ENCODE results near the gene MRGPRX3. TPM values are rescaled to one million over a fixed set of nuclear protein-coding genes. Genes with fewer than 3 reads are reported as not detected.
"Not testable (repeated sequence)": the region's sequence is repeated elsewhere in the genome, so short reads cannot be mapped to it uniquely, and the experiment has no call there.

Gene MRGPRX3
- total RNA-seq, 1 donor from 2014 or later = not detected

DNA sequence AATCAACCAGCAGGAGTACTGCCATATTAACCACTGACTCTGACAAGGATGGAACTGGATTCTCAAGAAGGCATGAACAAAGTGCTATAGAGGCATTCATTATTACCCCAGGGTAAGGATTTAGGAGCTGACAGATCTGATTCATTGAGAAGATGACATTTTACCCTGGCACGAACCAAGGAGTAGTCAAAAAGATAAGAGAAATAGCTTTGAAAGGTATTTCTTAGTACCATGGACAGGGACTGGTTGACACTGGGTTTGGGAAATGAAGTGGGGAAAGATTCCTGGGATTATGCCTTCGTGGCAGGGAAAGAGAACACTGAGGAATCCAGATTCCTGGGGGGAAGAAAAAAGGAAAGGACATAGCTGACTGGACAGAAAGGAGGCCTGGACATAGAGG is 21.4 kb upstream of the MRGPRX3 start:
- intact Hi-C loops (cut with DNase I) = no loop called here
- Histone ChIP-seq H3K27ac (no peak overlapping the region), H3K4me3 (no peak overlapping the region), H3K9me3 (no peaks in the 10 kb centered on the region), H3K36me3 (no peaks in the 10 kb centered on the region), H3K27me3 (ENCODE audit: low read depth) (peaks cover 9% of the 10 kb centered on the region), H3K4me1 (no peaks in the 10 kb centered on the region)
- no peak for DNase-seq
- no peak for ATAC-seq
- TF ChIP-seq, protein P1, sequence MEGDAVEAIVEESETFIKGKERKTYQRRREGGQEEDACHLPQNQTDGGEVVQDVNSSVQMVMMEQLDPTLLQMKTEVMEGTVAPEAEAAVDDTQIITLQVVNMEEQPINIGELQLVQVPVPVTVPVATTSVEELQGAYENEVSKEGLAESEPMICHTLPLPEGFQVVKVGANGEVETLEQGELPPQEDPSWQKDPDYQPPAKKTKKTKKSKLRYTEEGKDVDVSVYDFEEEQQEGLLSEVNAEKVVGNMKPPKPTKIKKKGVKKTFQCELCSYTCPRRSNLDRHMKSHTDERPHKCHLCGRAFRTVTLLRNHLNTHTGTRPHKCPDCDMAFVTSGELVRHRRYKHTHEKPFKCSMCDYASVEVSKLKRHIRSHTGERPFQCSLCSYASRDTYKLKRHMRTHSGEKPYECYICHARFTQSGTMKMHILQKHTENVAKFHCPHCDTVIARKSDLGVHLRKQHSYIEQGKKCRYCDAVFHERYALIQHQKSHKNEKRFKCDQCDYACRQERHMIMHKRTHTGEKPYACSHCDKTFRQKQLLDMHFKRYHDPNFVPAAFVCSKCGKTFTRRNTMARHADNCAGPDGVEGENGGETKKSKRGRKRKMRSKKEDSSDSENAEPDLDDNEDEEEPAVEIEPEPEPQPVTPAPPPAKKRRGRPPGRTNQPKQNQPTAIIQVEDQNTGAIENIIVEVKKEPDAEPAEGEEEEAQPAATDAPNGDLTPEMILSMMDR (IDR thresholded peaks at IDR 0.05) = no peak

DNA sequence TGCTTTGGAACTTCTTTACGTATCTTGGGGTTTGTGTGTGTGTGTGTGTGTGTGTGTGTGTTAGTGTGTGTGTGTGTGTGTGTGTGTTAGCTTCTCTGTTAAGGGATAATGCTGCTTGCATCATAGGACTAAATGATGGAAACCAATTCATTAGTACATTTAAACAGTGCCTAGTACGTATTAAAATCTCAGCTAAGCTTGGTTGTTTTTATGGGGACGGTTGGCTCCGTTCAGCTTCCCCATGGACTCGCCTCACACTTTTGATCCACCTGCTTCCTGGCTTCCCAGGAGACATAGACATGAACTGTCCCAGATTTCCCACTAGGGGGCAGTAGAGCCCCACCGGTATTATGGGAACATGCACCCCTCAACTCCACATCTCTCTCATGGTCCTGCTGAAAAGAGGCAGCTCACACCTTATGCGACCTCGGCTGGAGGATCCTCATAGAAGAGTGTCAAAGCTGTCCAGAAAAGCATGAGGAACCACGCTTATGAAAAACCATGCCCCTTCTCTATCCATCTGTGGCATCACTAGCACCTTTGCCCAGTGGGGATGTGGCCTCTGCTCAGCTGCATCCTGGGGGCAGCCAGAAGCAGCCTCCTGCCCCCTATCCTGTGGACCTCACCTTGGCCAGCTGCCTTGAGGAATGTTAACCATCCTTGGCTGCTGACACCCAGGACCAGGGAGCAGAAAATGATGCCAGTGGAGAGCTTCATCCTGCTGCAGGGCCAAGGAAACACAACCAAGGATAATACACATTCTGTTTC is 16.8 kb upstream of the MRGPRX3 start:
- Histone ChIP-seq H3K9me3 (no peaks in the 10 kb centered on the region), H3K27me3 (ENCODE audit: low read depth) (peaks cover 9% of the 10 kb centered on the region), H3K27ac (no peak overlapping the region), H3K4me3 (no peak overlapping the region), H3K4me1 (no peaks in the 10 kb centered on the region), H3K36me3 (no peaks in the 10 kb centered on the region)
- TF ChIP-seq, protein P1 (IDR thresholded peaks at IDR 0.05) = peak; percentile 82
- no peak for DNase-seq
- ATAC-seq = peak; percentile 90 to 92
- intact Hi-C loops (cut with DNase I) = no loop called here

DNA sequence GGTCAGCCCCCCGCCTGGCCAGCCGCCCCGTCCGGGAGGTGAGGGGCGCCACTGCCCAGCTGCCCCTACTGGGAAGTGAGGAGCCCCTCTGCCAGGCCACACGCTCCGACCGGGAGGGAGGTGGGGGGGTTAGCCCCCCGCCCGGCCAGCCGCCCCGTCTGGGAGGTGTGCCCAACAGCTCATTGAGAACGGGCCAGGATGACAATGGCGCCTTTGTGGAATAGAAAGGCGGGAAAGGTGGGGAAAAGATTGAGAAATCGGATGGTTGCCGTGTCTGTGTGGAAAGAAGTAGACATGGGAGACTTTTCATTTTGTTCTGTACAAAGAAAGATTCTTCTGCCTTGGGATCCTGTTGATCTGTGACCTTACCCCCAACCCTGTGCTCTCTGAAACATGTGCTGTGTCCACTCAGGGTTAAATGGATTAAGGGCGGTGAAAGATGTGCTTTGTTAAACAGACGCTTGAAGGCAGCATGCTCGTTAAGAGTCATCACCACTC is 11.0 kb upstream of the MRGPRX3 start:
- H3K9me3 ChIP-seq; H3K4me3 ChIP-seq; H3K27ac ChIP-seq; intact Hi-C loops (cut with DNase I); H3K36me3 ChIP-seq; ATAC-seq; H3K4me1 ChIP-seq; DNase-seq; H3K27me3 ChIP-seq (ENCODE audit: low read depth): not testable (repeated sequence)

DNA sequence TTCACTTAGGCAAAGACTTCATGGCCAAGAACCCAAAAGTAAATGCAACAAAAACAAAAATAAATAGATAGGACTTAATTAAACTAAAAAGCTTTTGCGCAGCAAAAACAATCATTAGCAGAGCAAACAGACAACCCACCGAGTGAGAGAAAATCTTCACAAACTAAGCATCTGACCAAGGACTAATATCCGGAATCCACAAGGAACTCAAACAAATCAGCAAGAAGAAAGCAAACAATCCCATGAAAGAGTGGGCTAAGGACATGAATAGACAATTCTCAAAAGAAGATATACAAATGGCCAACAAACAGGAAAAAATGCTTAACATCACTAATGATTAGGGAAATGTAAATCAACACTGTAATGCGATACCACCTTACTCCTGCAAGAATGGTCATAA is 1.3 kb upstream of the MRGPRX3 start:
- not testable (repeated sequence) for H3K9me3 ChIP-seq, H3K4me3 ChIP-seq

DNA sequence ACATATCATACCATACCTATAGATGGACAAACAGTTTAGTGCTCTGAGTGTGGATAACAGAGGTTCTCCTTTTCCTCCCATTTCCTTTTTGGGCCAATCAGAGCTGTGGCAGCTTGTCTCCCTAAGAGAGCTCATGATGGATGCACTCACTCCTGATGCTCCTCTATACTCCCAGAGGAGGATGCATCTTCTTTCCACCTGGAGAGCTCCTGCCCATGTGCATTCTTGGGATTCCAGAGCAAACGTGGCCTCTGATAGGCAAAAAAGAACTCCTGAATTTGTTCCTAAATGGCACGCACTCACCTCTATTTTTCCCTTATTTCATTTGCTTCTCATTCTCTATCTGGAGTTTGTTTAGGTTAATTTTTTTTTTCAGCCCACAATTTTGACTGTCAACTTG is 2.9 kb downstream of the MRGPRX3 start:
- intact Hi-C loops (cut with DNase I) = no loop called here
- H3K4me3 ChIP-seq = no peak overlapping the region
- H3K27ac ChIP-seq = no peak overlapping the region
- H3K27me3 ChIP-seq (ENCODE audit: low read depth) = no peaks in the 10 kb centered on the region
- H3K36me3 ChIP-seq = no peaks in the 10 kb centered on the region
- TF ChIP-seq, protein P1 (IDR thresholded peaks at IDR 0.05) = no peak
- no peaks in the 10 kb centered on the region for H3K9me3 ChIP-seq
- H3K4me1 ChIP-seq = no peaks in the 10 kb centered on the region
- ATAC-seq (no peak), DNase-seq (no peak)

More for the DNA sequence above, 1.3 kb upstream of the MRGPRX3 start:
- intact Hi-C loops (cut with DNase I); H3K4me1 ChIP-seq; DNase-seq; H3K27me3 ChIP-seq (ENCODE audit: low read depth); H3K27ac ChIP-seq; ATAC-seq; H3K36me3 ChIP-seq: not testable (repeated sequence)

DNA sequence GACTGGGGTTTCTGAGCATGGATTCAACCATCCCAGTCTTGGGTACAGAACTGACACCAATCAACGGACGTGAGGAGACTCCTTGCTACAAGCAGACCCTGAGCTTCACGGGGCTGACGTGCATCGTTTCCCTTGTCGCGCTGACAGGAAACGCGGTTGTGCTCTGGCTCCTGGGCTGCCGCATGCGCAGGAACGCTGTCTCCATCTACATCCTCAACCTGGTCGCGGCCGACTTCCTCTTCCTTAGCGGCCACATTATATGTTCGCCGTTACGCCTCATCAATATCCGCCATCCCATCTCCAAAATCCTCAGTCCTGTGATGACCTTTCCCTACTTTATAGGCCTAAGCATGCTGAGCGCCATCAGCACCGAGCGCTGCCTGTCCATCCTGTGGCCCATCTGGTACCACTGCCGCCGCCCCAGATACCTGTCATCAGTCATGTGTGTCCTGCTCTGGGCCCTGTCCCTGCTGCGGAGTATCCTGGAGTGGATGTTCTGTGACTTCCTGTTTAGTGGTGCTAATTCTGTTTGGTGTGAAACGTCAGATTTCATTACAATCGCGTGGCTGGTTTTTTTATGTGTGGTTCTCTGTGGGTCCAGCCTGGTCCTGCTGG is 4.9 kb downstream of the MRGPRX3 start:
- H3K36me3 ChIP-seq = no peaks in the 10 kb centered on the region
- peaks cover 6% of the 10 kb centered on the region for H3K27me3 ChIP-seq (ENCODE audit: low read depth)
- TF ChIP-seq, protein P1 (IDR thresholded peaks at IDR 0.05) = no peak
- ATAC-seq (no peak), DNase-seq (no peak)
- no peak overlapping the region for H3K4me3 ChIP-seq
- H3K4me1 ChIP-seq = no peaks in the 10 kb centered on the region
- H3K9me3 ChIP-seq = no peaks in the 10 kb centered on the region
- no peak overlapping the region for H3K27ac ChIP-seq
- intact Hi-C loops (cut with DNase I) = no loop called here

All from lower lobe of right lung (tissue), 2 donors.